AG09309 (cell line): Measurements from ENCODE around the gene FAM110C.

ENCODE experiments used
- DNase-seq: peaks from one replicate; pipeline ENCODE4 v3.0.0-alpha.2; 2010; ENCODE audit warnings: low read depth
- H3K4me3 ChIP-seq: 2 replicates; pipeline ENCODE4 v1.5.1; 2011; ENCODE audit warnings: mild to moderate bottlenecking, low read depth, low read length, moderate library complexity; ENCODE audit not compliant: control insufficient read depth
- CTCF ChIP-seq: IDR thresholded peaks from 2 replicates; pipeline ENCODE4 v1.5.1; 2011; ENCODE audit warnings: mild to moderate bottlenecking, low read depth, low read length, inconsistent platforms; ENCODE audit not compliant: insufficient read depth, control insufficient read depth; ENCODE audit errors: missing control alignments

FAM110C gene, protein sequence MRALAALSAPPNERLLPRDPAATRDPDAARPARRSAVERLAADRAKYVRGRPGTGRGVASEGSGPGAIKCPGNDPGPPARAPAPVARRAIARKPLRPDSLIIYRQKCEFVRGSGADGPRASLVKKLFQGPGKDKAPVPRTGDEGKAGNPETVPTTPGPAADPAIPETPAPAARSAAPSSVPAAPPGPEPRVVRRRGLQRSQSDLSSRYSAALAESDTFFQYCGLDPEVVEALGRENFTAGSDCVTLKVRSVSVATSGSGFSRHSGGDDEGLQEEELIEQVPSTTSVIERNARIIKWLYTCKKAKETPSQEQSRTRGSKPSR

DNA sequence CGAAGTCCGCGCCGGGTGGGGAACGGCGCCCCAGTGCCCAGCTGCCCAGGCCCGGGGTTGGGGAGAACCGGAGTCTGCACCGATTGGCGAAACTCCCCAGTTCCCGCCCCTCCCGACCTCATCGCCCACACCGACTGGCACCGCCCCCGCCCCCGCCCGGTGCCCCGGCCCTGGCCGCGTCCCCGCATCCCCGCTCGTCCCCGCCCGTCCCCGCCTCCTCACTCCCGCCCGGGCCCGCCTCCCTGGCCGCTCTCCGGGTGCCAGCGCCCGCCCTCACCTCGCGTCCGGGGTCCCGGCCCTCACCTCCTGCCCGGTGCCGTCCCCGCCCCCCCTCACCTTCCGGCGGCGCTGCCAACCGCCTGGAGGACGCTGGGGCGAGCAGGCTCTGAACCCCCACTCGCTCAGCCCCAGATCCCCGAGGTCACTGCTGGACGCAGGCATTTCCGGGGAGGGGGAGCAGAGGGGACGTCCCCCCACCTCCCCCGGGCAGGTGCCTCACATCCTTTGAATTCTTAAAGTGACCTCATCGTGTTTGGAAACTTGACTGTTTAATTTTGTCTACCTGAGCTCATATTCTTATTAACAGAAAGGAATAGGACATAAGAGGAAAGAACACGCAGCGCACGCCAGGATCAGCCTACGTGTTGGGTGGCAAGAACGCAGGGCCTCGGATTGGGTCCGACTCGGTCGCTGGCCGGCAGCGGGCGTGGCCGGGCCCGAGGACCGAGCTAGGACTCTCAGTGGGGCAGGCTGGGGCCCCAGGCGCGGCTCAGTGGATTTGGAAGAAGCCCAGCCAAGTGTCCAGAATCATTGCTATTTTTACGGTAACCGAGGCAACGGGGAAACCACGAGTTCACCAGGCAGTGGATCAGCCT lies at the start of gene FAM110C:
FAM110C (minus strand) TSS at position 35 of the 875 bp plus-strand sequence. CDS start 120 bp downstream, outside the sequence.
- H3K4me3 ChIP-seq: no peak within 1 kb of the TSS
- no peak for DNase-seq
- TF ChIP-seq CTCF: no peak

DNA sequence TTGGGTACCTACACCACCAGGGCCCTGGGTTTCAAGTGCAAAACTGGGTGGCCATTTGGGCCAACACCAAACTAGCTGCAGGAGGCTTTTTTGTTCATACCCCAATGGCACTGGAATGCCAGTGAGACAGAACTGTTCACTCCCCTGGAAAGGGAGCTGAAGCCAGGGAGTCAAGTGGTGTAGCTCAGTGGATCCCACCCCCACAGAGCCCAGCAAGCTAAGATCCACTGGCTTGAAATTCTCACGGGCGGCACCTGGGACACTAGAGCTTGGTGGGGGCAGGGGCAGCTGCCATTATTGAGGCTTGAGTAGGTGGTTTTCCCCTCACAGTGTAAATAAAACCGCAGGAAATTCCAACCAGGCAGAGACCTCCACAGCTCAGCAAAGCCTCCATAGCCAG lies 46.0 kb upstream of the FAM110C start:
- H3K4me3 ChIP-seq: no peak overlapping the region
- DNase-seq: no peak
- TF ChIP-seq CTCF: no peak

DNA sequence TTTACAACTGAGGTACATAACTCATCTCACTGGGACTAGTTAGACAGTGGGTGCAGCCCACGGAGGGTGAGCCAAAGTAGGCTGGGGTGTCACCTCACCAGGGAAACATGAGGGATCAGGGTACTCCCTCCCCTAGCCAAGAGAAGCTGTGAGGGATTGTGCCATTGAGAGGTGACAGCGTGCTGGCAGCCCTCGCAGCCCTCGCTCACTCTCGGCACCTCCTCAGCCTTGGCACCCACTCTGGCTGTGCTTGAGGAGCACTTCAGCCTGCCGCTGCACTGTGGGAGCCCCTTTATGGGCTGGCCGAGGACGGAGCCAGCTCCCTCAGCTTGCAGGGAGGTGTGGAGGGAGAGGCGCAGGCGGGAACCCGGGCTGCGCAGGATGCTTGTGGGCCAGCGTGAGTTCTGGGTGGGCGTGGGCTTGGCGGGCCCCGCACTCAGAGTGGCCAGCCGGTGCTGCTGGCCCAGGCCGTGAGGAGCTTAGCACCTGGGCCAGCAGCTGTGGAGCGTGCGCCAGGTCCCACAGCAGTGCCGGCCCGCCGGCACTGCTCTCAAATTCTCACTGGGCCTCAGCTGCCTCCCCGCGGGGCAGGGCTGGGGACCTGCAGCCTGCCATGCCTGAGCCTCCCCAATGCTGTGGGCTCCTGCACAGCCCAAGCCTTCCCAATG lies 44.5 kb upstream of the FAM110C start:
- H3K4me3 ChIP-seq: no peak overlapping the region
- DNase-seq: no peak
- no peak for TF ChIP-seq CTCF

- H3K4me3 ChIP-seq: no peak overlapping the region
- no peak for DNase-seq
- TF ChIP-seq CTCF: no peak
Observed at GRCh38 chr2:85761-86160, 39.5 kb upstream of the FAM110C start.

- no peak for TF ChIP-seq CTCF
Observed at GRCh38 chr2:84121-84520, 37.8 kb upstream of the FAM110C start.

DNA sequence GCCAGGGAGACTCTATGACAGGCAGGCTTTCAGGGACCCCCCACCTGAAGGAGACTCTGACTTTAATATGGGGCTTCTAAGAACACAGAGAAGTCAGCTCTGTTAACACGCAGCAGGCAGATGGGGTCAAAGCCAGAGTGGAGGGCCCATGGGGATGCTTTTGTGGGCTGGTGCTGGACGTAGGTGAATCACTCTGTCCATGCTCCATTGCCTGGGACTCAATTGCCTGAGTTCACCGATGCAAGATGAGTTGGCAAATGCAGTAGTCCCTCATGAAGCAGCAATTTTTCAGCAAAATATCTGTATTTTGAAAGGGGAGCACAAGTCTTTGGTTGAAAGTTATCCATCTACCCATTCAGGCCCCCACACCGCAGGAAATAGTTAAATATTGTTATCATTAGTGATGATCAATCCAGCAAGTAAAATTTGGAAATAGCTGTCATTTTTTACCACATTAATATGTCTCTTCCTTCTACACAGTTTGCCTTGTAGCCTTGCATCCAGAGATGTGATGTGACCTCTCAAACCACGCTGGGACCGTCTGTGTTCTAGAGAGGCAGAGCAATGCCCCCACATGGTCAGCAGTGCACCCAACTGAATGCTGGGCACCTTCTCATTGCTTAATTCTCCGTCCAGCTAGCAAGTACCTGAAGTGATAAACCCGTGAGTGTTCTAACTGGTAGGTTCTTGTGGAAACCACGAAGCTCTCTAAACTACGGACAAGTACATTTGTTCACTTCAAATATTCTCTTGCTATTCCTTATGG lies 34.8 kb upstream of the FAM110C start:
- DNase-seq: no peak
- TF ChIP-seq CTCF: no peak
- H3K4me3 ChIP-seq: no peak overlapping the region

More at GRCh38 chr2:84121-84520, 37.8 kb upstream of the FAM110C start:
- no peak overlapping the region for H3K4me3 ChIP-seq
- no peak for DNase-seq
